ENCODE data around the gene WDR4. TPM values are rescaled to one million over a fixed set of nuclear protein-coding genes. Genes with fewer than 3 reads are reported as not detected.

The WDR4 gene
- total and polyA plus RNA-seq, 2 of the 4 experiments (the other 2 are of a cell fraction): 11.3 to 20.8 TPM

- 59% methylated on average over 13 of the region's 18 CpGs; no CpG with 5 or more reads in 1 of the 2 experiments for WGBS, 2 experiments (ENCODE audit: extremely low coverage in 2 of 2, insufficient read length in 1 of 2)
- H3K36me3 ChIP-seq (ENCODE audit: control insufficient read depth, insufficient read depth, low read length): no peaks in the 10 kb centered on the region
- peaks cover 2% of the 10 kb centered on the region; the same call in 1 of the 2 replicates for H3K9me3 ChIP-seq (ENCODE audit: control insufficient read depth, insufficient read depth, low read length)
- intact Hi-C loops (cut with micrococcal nuclease) (loop anchor here (10.0 kb wide), 2 partner anchors 155 to 665 kb away; partner anchors contain the start of gene PDE9A), in situ Hi-C loops (cut with MboI; ENCODE audit: low sequenced_read_pairs) (no loop called here), dilution Hi-C loops (cut with HindIII; ENCODE audit: low sequenced_read_pairs, unreplicated experiment) (no loop called here)
- no peak overlapping the region for H3K9ac ChIP-seq (ENCODE audit: low read depth, low read length)
- H2BK120ac ChIP-seq (ENCODE audit: low read depth, low read length): no peak overlapping the region
- no peak for TF ChIP-seq BHLHE40 (IDR thresholded peaks at IDR 0.05; ENCODE audit: low read depth, low read length)
- no peak for TF ChIP-seq RFX5 (IDR thresholded peaks at IDR 0.05; ENCODE audit: low read depth, low read length)
- no peak for TF ChIP-seq NFE2L2 (IDR thresholded peaks at IDR 0.05; ENCODE audit: low read depth, low read length)
- TF ChIP-seq MXI1 (IDR thresholded peaks at IDR 0.05; ENCODE audit: borderline replicate concordance, low read depth, low read length): no peak
- TF ChIP-seq CEBPB (IDR thresholded peaks at IDR 0.05; ENCODE audit: low read depth, low read length): no peak
- TF ChIP-seq FOS (IDR thresholded peaks at IDR 0.05; ENCODE audit: low read depth, low read length): no peak
- no peak for TF ChIP-seq RAD21 (IDR thresholded peaks at IDR 0.05; ENCODE audit: low read length)
- TF ChIP-seq USF2 (IDR thresholded peaks at IDR 0.05; ENCODE audit: low read depth, low read length): no peak
- TF ChIP-seq CHD1 (IDR thresholded peaks at IDR 0.05; ENCODE audit: low read depth, low read length): no peak
- no peak for TF ChIP-seq CTCF (conservative IDR thresholded peaks at IDR 0.05; ENCODE audit: low read depth, low read length)
- no peak for TF ChIP-seq POLR2A (IDR thresholded peaks at IDR 0.05; ENCODE audit: low read depth, low read length)
- TF ChIP-seq SMC3 (IDR thresholded peaks at IDR 0.05; ENCODE audit: low read depth, low read length): no peak
- TF ChIP-seq MAZ (IDR thresholded peaks at IDR 0.05; ENCODE audit: borderline replicate concordance, low read depth, low read length): no peak
- no peak overlapping the region for H2BK20ac ChIP-seq (ENCODE audit: low read depth, low read length)
- H4K20me1 ChIP-seq (ENCODE audit: insufficient read depth, low read length): no peaks in the 10 kb centered on the region
- no peak overlapping the region for H2AK5ac ChIP-seq (ENCODE audit: low read depth, low read length)
- peaks cover 3% of the 10 kb centered on the region; the same call in 1 of the 2 replicates for H3K9me1 ChIP-seq (ENCODE audit: insufficient read depth, low read length)
- no peaks in the 10 kb centered on the region for H3K4me1 ChIP-seq (ENCODE audit: control insufficient read depth, insufficient read depth, low read length)
- H3K18ac ChIP-seq (ENCODE audit: low read depth, low read length): no peak overlapping the region
- BruUV-seq (replicated peaks): no TSS peak
- H3K23ac ChIP-seq (ENCODE audit: low read depth, low read length): no peak overlapping the region
- ATAC-seq (ENCODE audit: low read depth) (no peak), DNase-seq (no peak)
- ChIA-PET CTCF (no interaction called here), POLR2A (ENCODE audit: unreplicated experiment) (no interaction called here)
- no peak overlapping the region for H4K8ac ChIP-seq (ENCODE audit: low read depth in 2 of 2, low read length in 2 of 2)
- no peak overlapping the region for H4K91ac ChIP-seq (ENCODE audit: insufficient read depth, low read depth, low read length)
- no peak overlapping the region for H2BK15ac ChIP-seq (ENCODE audit: low read depth, low read length)
- H4K5ac ChIP-seq (ENCODE audit: low read depth, low read length): no peak overlapping the region
- no peak overlapping the region for H2AK9ac ChIP-seq (replicated peaks; ENCODE audit: low read depth, low read length, poor library complexity)
- no peak overlapping the region for H3K27ac ChIP-seq (ENCODE audit: insufficient read depth, low read length)
- no peak overlapping the region for H3K4ac ChIP-seq (ENCODE audit: low read depth, low read length)
- H3K4me2 ChIP-seq (ENCODE audit: low read depth, low read length): no peak overlapping the region
- H3K79me1 ChIP-seq (ENCODE audit: low read depth in 1 of 2, low read length in 2 of 2): no peaks in the 10 kb centered on the region
- peaks cover 31% of the 10 kb centered on the region for H3K27me3 ChIP-seq (ENCODE audit: control insufficient read depth, insufficient read depth, low read length)
- no peak overlapping the region for H2BK5ac ChIP-seq (ENCODE audit: low read depth, low read length, poor library complexity, severe bottlenecking)
- no peak overlapping the region for H3K14ac ChIP-seq (replicated peaks; ENCODE audit: low read depth, low read length)
- H3K4me3 ChIP-seq (ENCODE audit: insufficient read depth, low read depth, low read length): no peak overlapping the region
- H3K56ac ChIP-seq (ENCODE audit: extremely low read depth, insufficient read depth, low read length): no peak overlapping the region
- H2AFZ ChIP-seq (replicated peaks; ENCODE audit: low read length, poor library complexity): no peak overlapping the region
Observed at GRCh38 chr21:42809577-42810475, 69.5 kb downstream of the WDR4 start.
